Measurements from ENCODE around the gene LAPTM4A.

The LAPTM4A gene

DNA sequence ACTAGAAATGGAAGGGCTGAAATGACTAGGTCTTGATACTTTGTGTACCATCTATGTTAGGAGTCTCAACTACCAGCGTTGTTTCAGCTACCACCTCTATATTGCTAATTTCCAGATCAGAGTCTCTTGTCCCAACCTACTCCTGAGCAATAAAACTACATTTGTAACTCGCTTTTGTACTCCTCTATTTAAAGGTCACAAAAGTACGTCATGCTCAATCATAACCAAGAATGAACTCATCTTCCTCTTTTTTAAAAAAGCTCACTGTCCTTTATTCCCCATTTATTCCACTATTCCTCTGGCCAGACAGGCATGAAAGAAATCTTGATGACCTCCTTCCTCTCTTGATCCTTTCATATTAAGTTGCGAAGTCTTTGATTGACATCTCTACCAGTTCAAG is 27.7 kb downstream of the LAPTM4A start:
- peaks cover 0 to 15% (median 0%) of the 10 kb centered on the region in 11 experiments; a peak in 4 of 22 replicates for H4K20me1 ChIP-seq
- no peak overlapping the region for H3K4me3 ChIP-seq
- H3K36me3 ChIP-seq: peaks cover 37 to 57% (median 46%) of the 10 kb centered on the region in 11 experiments
- H3K4me1 ChIP-seq: peaks cover 0 to 13% (median 2%) of the 10 kb centered on the region in 10 experiments; a peak in 6 of 20 replicates
- TF ChIP-seq Cebpa-rat (IDR thresholded peaks at IDR 0.05): no peak
- no peak overlapping the region for H3K9ac ChIP-seq
- H3K27ac ChIP-seq: no peak overlapping the region; a peak in 1 of 22 replicates
- peaks cover 41 to 57% (median 52%) of the 10 kb centered on the region in 11 experiments for H3K9me3 ChIP-seq (replicated peaks in 1 of 11)
- no peaks in the 10 kb centered on the region for H3K27me3 ChIP-seq
- 0 out of 22 replicates have a peak overlapping the region, but pooled peaks of 1 of the 11 experiments have one; percentile 16 for H3K4me2 ChIP-seq

GRCh38 chr2:20021405-20022009 is 29.9 kb downstream of the LAPTM4A start:
- H3K27ac ChIP-seq: no peak overlapping the region
- H3K9ac ChIP-seq: no peak overlapping the region
- H3K4me1 ChIP-seq: peaks cover 0 to 13% (median 2%) of the 10 kb centered on the region in 10 experiments; a peak in 6 of 20 replicates
- TF ChIP-seq Cebpa-rat (IDR thresholded peaks at IDR 0.05): peak in 1 of 11 experiments; percentile 29; a peak in 1 of 22 replicates
- 0 out of 22 replicates have a peak, but pooled peaks cover 0 to 5% (median 0%) of the 10 kb centered on the region in 11 experiments for H4K20me1 ChIP-seq
- peak overlapping the region in 1 of 10 experiments; percentile 16; a peak in 2 of 20 replicates for H3K4me3 ChIP-seq
- peaks cover 37 to 41% (median 39%) of the 10 kb centered on the region in 11 experiments for H3K9me3 ChIP-seq (replicated peaks in 1 of 11)
- no peak overlapping the region for H3K4me2 ChIP-seq
- no peaks in the 10 kb centered on the region for H3K27me3 ChIP-seq
- peaks cover 19 to 38% (median 28%) of the 10 kb centered on the region in 11 experiments; a peak in 20 of 22 replicates for H3K36me3 ChIP-seq

- Histone ChIP-seq H3K4me3 (no peak overlapping the region), H3K36me3 (peaks cover 11 to 33% (median 27%) of the 10 kb centered on the region in 11 experiments; a peak in 18 of 22 replicates), H3K27ac (no peak overlapping the region), H3K9ac (no peak overlapping the region), H3K9me3 (replicated peaks in 1 of 11) (peaks cover 38 to 44% (median 43%) of the 10 kb centered on the region in 11 experiments), H3K4me2 (no peak overlapping the region), H3K27me3 (peaks cover under 1 to 7% (median 2%) of the 10 kb centered on the region in 11 experiments; a peak in 19 of 22 replicates), H4K20me1 (0 out of 22 replicates have a peak, but pooled peaks cover 0 to 5% (median 0%) of the 10 kb centered on the region in 11 experiments), H3K4me1 (peaks cover 0 to 13% (median 2%) of the 10 kb centered on the region in 10 experiments; a peak in 6 of 20 replicates)
- TF ChIP-seq Cebpa-rat (IDR thresholded peaks at IDR 0.05): no peak
Observed at GRCh38 chr2:20019747-20020146, 31.7 kb downstream of the LAPTM4A start.

DNA sequence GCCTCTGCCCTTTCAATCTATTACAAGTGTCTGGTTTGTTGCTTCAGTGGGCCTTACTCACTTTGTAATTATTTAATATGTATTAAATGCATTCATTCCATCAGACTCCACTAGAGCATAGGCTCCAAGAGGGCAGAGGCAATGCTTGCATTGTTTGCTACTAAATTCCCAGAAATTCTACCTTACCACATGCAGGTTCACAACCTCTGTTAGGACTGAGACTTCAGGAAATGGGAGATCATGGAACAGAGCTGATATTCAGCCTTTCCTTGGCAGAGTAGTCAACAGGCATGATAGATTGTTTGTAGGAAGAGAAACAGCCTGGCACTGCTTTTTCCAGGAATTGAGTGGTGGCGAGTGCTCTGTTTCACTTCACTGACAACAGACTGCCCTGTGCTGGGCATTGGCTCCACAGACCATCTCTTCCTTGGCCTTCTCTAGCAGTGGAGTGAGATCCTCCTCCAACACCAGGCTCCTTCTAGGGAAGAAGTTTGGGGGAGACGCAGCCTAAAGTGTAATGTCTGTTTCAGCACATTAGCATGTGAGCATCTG is 32.8 kb downstream of the LAPTM4A start:
- Histone ChIP-seq H3K27ac (no peak overlapping the region), H3K9me3 (replicated peaks in 1 of 11) (peaks cover 44 to 55% (median 52%) of the 10 kb centered on the region in 11 experiments), H3K36me3 (peaks cover 11 to 33% (median 25%) of the 10 kb centered on the region in 11 experiments; a peak in 18 of 22 replicates), H3K27me3 (peaks cover 11 to 18% (median 13%) of the 10 kb centered on the region in 11 experiments), H4K20me1 (no peaks in the 10 kb centered on the region), H3K9ac (no peak overlapping the region), H3K4me3 (no peak overlapping the region), H3K4me2 (no peak overlapping the region), H3K4me1 (peaks cover 0 to 4% (median under 1%) of the 10 kb centered on the region in 10 experiments; a peak in 6 of 20 replicates)
- TF ChIP-seq Cebpa-rat (IDR thresholded peaks at IDR 0.05): no peak

GRCh38 chr2:20016346-20016745 is 35.1 kb downstream of the LAPTM4A start:
- peaks cover 26 to 44% (median 38%) of the 10 kb centered on the region in 11 experiments for H3K9me3 ChIP-seq (replicated peaks in 1 of 11)
- TF ChIP-seq Cebpa-rat (IDR thresholded peaks at IDR 0.05): no peak
- H3K27me3 ChIP-seq: peaks cover 34 to 41% (median 36%) of the 10 kb centered on the region in 11 experiments
- H3K27ac ChIP-seq: no peak overlapping the region
- no peak overlapping the region for H3K4me3 ChIP-seq
- peaks cover 6 to 15% (median 13%) of the 10 kb centered on the region in 10 experiments; a peak in 16 of 20 replicates for H3K4me1 ChIP-seq
- H3K4me2 ChIP-seq: no peak overlapping the region
- no peaks in the 10 kb centered on the region; a peak in 1 of 22 replicates for H4K20me1 ChIP-seq
- H3K9ac ChIP-seq: no peak overlapping the region
- peaks cover 2 to 18% (median 13%) of the 10 kb centered on the region in 11 experiments; a peak in 13 of 22 replicates for H3K36me3 ChIP-seq

DNA sequence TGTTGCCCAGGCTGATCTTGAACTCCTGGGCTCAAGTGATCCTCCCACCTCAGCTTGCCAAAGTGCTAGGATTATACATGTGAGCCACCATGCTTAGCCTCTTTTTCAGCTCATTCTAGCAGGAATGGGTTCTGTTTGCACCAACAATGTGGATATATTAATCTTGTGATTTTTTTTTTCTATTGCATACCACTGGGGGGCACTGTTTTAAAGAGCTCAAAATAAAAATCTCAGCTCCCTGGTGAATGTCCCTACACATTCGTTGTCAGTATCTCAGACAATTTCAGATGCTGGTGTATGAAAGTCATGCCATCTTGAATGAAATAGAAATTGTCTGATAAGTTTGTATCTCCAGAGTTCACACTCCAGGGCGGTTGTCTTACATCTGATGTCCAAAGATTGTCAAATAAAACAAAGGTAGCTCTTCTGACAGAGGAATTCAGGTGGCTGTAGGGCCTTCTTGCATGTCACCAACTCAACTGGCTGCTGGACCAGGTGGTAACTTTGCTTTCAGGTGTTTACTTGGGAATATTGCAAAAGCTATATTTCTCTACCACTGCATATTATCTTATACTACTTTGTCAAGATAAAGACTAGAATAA is 35.8 kb downstream of the LAPTM4A start:
- Histone ChIP-seq H3K27ac (no peak overlapping the region), H3K9ac (no peak overlapping the region), H3K4me3 (no peak overlapping the region), H3K27me3 (peaks cover 42 to 48% (median 44%) of the 10 kb centered on the region in 11 experiments), H4K20me1 (no peaks in the 10 kb centered on the region; a peak in 1 of 22 replicates), H3K4me2 (no peak overlapping the region), H3K9me3 (replicated peaks in 1 of 11) (peaks cover 18 to 36% (median 30%) of the 10 kb centered on the region in 11 experiments), H3K4me1 (peaks cover 6 to 15% (median 13%) of the 10 kb centered on the region in 10 experiments; a peak in 16 of 20 replicates), H3K36me3 (peaks cover 0 to 10% (median 5%) of the 10 kb centered on the region in 11 experiments; a peak in 4 of 22 replicates)
- TF ChIP-seq Cebpa-rat (IDR thresholded peaks at IDR 0.05): no peak

DNA sequence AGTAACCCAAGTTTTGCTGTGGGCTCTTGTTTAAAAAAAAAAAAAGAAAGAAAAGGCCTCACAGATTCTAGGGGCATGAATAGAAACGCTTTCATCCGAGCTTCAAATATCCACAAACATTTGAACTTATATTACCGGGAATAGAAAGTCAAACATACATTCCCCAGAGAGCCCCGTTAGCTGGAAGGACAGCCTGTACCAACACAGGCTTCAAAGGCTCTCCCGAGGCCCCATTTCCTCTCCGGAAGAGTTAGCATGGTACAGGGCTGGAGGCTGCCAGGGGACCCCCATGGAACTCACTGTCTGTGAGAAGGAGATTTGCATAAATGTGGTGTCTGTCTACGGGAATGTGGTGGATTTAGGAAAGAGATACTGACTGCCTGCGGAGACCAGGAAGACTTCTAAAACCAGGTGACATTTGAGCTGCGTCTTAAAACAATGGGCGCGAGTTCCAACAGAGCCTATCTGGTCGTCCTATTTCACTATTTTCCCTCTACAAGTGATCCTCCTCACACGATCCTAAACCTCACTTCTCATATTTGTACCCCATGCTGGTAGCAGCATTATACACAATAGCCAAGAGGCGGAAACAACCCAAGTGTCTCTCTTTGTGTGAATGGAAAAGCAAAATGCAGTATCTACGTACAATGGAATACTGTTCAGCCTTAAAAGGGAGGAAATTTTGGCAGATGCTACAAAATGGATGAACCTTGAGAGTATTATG is 38.1 kb downstream of the LAPTM4A start:
- Histone ChIP-seq H3K36me3 (no peaks in the 10 kb centered on the region), H3K4me1 (peaks cover 6 to 15% (median 13%) of the 10 kb centered on the region in 10 experiments; a peak in 16 of 20 replicates), H4K20me1 (no peaks in the 10 kb centered on the region; a peak in 1 of 22 replicates), H3K9me3 (replicated peaks in 1 of 11) (peaks cover 6 to 23% (median 18%) of the 10 kb centered on the region in 11 experiments; a peak in 21 of 22 replicates), H3K9ac (peak overlapping the region in 4 of 11 experiments; percentile 44 to 73 (median 52); a peak in 6 of 22 replicates), H3K27ac (no peak overlapping the region), H3K4me2 (peak overlapping the region; percentile 67 to 97 (median 81)), H3K4me3 (peak overlapping the region in 9 of 10 experiments; percentile 48 to 68 (median 54); a peak in 17 of 20 replicates), H3K27me3 (peaks cover 47 to 57% (median 52%) of the 10 kb centered on the region in 11 experiments)
- TF ChIP-seq Cebpa-rat (IDR thresholded peaks at IDR 0.05): no peak

Measured in BLaER1 treated with 17β-estradiol and CSF1 and Interleukin-3, amounts not matched to agents 10 nM and 100 nM (cell line).